Activated effector memory CD4-positive, alpha-beta T cell treated with Interleukin-2 at 50 U/mL for 16 hours (primary cell): Measurements from ENCODE around the gene TNK2.
"Not testable (repeated sequence)": the region's sequence is repeated elsewhere in the genome, so short reads cannot be mapped to it uniquely, and the experiment has no call there.

Experiments used
- DNase-seq: peaks from one replicate; pipeline ENCODE4 v3.0.0-alpha.2; 2020

TNK2 gene

GRCh38 chr3:195883160-195883559 is 25.2 kb downstream of the TNK2 start:
- no peak for DNase-seq

GRCh38 chr3:195882002-195882441 is 26.3 kb downstream of the TNK2 start:
- DNase-seq = no peak

- DNase-seq = no peak
Measured at GRCh38 chr3:195881276-195881988, 26.9 kb downstream of the TNK2 start.

- no peak for DNase-seq
Measured at GRCh38 chr3:195880037-195880431, 28.3 kb downstream of the TNK2 start.

DNA sequence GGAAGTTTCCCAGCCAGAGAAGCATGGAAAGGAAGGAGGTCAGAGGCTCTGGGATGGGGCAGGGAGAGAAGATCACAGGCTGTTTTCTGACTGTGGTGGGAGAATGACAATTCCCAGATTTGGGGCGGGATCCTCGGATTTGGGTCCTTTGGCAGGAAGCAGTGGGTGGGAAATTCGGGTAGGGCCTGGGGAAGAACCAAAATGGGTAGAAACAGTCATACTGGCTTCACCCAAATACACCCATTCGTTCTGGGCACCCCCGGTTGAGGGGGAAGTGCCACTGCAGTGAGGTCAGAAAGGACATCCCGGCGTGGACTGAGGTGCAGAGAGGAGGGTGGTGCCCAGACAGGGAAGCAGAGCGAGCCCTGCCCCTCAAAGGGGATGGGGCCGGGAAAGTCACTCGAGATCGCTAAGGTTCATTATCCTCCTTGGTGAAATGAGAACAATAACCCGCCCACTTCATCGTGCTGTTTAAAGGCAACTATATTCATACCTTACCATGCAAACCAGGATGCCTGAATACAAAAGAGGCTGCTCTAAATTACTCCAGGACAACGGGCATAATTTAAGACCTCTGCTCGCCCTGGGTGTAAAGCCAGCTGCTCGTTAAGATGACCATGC is 28.8 kb downstream of the TNK2 start:
- no peak for DNase-seq

- no peak for DNase-seq
Measured at GRCh38 chr3:195878424-195879274, 29.7 kb downstream of the TNK2 start.

- no peak for DNase-seq
Measured at GRCh38 chr3:195877767-195878423, 30.5 kb downstream of the TNK2 start.

DNA sequence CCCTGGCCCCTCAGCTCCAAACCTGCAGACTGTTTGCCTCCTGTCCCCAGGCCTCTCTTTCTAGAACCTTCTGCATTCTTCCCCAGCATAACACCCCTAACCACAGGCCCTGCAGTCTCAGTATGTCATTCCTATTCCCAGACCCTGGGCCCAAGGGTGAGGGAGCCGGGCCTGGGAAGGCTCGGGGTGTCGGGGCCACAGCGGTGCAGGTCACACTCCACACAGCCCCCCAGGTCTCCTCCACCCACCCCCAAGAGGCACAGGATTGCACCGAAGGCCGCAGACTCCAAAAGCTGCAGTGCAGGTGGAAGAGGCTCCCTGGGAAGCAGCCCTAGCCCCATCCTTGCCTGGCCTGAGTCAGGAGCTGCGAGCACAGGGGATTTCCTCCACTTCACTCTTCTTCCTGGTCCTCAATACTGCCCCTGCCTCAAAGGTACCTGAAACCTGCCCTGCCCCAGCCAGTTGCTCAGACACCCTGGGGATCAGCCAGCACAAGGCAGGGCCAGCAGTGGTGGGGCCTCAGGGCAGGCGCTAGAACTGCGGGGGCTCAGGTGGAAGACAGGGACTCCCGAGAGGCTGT is 31.1 kb downstream of the TNK2 start:
- DNase-seq = no peak

DNA sequence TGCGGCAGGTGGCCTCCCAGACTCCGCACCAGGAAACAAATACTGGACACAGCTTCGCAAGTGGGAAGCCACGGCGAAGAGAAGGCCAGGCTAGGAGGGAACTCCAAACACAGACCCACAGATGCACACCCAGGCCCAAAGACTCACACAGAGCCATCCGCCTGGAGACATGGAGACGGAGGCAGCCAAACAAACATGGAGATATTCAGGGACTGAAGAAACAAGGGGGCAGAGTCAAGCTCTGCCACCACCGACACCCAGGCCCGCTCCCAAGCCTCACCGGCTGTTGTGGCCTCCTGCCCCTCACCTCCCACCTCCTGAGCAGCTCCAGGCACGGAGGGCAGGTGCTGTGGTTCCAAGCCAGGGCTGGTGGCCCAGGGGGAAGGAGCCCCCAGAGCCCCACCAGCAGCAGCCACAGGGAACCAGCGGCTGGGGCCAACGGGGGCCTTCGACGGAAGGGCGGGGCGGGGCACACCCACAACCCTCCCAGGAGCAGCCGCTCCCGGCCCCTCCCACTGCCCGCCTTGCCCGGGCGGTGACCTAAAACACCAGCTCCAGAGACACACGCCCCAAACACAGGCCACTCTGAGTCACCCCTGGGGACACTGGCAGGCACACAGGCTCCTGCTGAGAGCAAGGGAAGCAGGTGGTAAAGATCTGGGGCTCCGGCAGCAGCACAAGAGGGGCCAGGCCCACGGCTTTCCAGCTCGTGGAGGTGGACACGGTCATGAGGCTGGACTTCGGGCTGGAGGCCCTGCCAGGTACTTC is 31.9 kb downstream of the TNK2 start:
- DNase-seq = peak; percentile 42

DNA sequence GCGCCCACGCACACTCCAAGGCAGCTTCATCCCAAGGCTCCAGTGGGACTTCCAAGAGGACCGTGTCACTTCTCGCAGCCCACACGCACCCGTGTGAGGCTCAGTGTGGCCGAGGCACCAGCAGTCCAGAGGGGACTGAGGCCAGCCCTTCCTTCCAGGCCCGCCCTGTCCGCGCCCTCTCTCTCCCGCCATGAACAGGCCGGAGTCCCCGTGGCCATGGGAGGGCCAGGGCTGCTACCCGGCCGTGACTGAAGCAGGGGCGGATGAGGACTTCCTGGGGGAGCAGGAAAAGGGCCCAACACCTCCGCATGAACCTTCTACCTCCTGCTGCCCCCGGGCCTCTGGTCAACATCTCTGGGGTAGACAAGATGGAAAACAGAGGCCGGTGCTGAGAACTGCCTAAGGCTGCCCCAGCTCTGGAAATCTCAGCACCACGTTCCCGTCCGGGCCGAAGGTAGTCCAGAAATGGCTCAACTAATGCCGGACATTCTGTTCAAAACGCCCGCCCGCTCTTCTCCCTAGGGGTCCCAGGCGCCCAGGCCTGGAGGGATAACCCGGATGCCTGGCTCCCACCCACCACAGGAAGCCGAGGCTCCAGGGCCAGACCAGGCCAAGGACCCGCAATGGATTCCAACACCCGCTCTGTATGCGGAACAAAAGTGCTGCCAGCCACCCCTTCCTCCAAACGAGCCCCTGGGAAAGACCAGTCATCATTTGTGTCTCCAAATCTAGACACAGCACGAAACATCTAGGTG is 32.7 kb downstream of the TNK2 start:
- no peak for DNase-seq

DNA sequence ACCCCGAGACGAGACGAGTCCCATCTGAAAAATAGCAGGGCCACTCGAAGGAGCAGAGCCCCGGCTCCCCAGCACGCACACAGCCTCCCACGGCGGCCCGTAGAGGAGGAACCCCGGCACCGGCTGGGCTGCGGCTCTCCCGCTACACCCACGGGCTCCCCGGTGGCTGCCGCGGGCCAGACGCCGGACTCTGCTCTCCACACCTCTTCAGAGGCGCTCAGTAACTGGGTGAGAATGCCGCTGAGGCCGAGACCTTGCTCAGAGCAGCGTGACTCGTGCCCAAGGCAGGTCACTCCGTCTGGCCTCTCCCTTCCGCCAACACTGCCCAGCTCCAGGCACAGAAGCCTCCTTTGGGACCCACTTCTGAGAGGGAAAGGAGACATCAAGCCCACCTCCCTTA is 34.4 kb downstream of the TNK2 start:
- DNase-seq = no peak

GRCh38 chr3:195873281-195873887 is 35.0 kb downstream of the TNK2 start:
- no peak for DNase-seq

DNA sequence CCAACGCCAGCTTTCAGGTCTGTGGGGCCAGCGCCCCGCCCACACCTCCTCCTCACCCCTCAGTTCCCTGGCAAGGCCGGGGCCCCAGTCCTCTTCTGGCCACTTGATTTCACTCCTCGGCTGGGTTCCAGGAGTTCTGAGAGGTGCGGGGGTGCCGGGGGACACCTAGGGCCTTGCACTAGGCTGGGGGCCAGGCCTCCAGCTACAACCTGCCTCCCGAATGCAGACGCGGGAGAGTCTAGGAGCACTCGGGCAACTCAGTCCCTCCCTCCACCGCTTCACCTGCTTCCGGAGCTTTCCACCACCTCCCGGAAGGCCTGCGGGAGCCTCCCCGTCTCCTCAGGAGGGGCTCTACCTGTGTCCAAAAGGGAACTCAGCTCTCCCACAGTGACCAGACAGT is 35.6 kb downstream of the TNK2 start:
- DNase-seq = no peak

GRCh38 chr3:195872097-195872496 is 36.3 kb downstream of the TNK2 start:
- no peak for DNase-seq

- DNase-seq = not testable (repeated sequence)
Measured at GRCh38 chr3:195871686-195872085, 36.7 kb downstream of the TNK2 start.

GRCh38 chr3:195870937-195871336 is 37.4 kb downstream of the TNK2 start:
- no peak for DNase-seq

GRCh38 chr3:195870442-195870841 is 37.9 kb downstream of the TNK2 start:
- no peak for DNase-seq

DNA sequence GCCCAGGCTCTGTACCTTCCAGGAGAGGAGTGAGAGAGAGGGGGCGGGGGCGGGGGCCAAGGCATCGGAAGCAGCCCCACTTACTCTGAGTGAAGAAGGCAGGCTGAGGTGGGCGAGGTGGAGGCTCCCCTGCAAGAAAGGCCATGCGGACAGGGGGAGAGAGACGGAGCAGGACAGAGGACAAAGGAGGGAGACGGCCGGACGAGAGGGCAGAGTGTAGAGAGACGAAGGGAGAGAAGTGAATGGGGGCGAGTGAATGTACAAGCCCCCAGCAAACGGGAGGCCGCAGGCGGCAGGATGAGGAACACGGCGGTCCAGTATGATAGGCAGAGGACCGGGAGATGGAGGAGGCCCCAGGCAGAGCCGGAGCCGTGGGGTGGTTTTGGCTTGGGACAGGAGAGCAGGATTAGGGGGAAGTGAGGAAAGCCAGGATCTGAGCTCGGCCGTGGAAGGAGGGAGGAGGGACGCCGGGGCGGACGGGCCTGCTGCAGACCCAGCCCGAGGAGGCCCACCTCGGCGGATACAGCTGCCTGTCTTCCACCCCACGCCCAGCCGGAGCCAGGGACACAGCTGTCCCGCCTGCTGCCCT is 38.8 kb downstream of the TNK2 start:
- DNase-seq = no peak

DNA sequence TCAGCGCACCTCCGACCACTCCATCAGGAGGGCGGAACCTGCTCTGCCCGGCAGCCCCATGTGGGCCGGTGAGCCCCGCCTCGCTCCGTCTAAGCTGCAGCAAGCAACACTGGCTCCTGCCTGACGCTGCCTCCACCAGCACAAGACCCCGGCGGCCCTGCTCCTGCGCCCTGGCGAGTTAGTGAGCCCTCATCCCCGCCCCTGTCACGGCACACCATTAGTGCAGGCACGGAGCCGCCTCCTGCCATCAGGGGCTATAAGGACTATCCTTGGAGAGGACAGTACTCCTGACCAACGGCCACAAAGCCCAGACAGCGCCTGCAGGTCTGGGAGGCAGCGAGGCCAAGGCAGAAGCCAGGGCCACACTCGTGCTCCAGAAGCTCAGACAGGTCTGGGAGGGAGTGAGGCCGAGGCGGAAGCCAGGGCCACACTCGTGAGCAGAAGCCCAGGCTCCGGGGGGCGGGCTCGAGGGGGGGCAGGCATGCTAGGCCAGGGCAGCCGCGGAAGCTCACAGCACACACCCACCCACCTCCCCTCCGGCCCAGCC is 39.4 kb downstream of the TNK2 start:
- no peak for DNase-seq

DNA sequence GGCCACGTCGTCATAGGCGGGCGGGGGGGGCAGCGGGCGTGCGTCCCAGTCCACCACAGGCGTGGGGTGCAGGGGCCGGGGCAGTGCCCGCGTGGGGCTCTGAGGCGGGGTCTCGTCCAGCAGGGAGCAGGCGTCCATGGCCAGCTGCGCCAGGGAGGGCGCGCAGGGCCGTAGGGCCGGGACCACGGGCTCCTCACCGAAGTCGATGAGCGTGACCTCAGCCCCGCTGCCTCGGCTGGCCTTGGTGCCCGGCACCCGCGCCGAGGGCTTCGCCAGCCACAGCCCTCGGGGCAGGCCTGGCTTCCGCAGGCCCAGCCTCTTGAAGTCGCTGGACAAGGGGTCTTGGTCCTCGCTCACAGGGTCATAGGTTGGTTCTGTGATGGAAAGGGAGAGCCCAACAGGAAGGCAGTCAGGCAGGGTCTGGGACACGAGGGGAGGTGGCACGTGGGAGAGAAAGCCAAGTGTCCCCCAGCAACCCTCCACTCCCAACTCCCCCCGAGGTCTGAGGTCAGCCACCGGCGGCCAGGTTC is 40.0 kb downstream of the TNK2 start:
- no peak for DNase-seq
